HCT116 (cell line): ENCODE results near the gene SAMD4A. TPM values are rescaled to one million over a fixed set of nuclear protein-coding genes. Genes with fewer than 3 reads are reported as not detected.

Source experiments
- ATAC-seq: fragments of 200-7000 bp; cut with Tn5 transposase; 2 replicates; pipeline ENCODE4 v1.9.1; 2020; ENCODE audit warnings: mild to moderate bottlenecking, moderate library complexity
- BruUV-seq: library from RNA; stranded (reverse); fragments of 400-500 nt; replicated peaks from 2 replicates; lab custom pipeline; 2021; lab: Mats Ljungman, UMichigan
- CTCF ChIA-PET: fragments of 300-600 bp; sonication (Branson Sonifier 250); formaldehyde crosslinking; loops from one replicate; lab custom pipeline; 2021; ENCODE audit warnings: antibody characterized with exemption; lab: Charles Lee
- POLR2A ChIA-PET: fragments of 300-600, 350-600 bp; sonication (Branson Sonifier 250); formaldehyde crosslinking; loops from one replicate; lab custom pipeline; 2021; ENCODE audit warnings: antibody characterized with exemption; lab: Charles Lee
- RAD21 ChIA-PET, 2 experiments: fragments of 300-600 bp; sonication (Branson Sonifier 250); formaldehyde crosslinking; loops; one replicate each; lab custom pipeline; 2023; ENCODE audit warnings: low total read pairs in 2 of 2; ENCODE audit not compliant: uncharacterized antibody in 2 of 2, unreplicated experiment in 2 of 2, low non-redundant PET in 1 of 2; lab: Charles Lee
- DNase-seq: peaks from one replicate; pipeline ENCODE4 v3.0.0-alpha.2; 2010; ENCODE audit warnings: low read depth, low spot score
- H2AFZ ChIP-seq: fragments of 200-600 bp; shearing (Covaris generic), sonication (generic); 2 replicates; pipeline ENCODE4 v1.6.1; 2017; ENCODE audit warnings: low read depth, mixed run types, mixed read lengths, antibody characterized with exemption, low read length; ENCODE audit not compliant: poor library complexity, severe bottlenecking
- H3K27ac ChIP-seq: 2 replicates; pipeline ENCODE4 v1.5.1; 2012; ENCODE audit warnings: low read depth, low read length
- H3K27me3 ChIP-seq: fragments of 200-600 bp; sonication (generic); 2 replicates; pipeline ENCODE4 v1.6.1; 2016; ENCODE audit warnings: mixed run types, low read length, mixed read lengths; ENCODE audit not compliant: insufficient read depth
- H3K36me3 ChIP-seq, 2 experiments: fragments of 200-500 bp in 1 of 2; fragments of 200-600 bp in 1 of 2; sonication (Bioruptor generic) in 1 of 2; sonication (generic) in 1 of 2; 2 replicates each; pipeline versions ENCODE4 v1.5.1 to v1.6.1; 2014 to 2016; ENCODE audit warnings: low read length in 2 of 2, inconsistent platforms in 1 of 2, mixed read lengths in 1 of 2, mixed run types in 1 of 2; ENCODE audit not compliant: insufficient read depth in 2 of 2, control insufficient read depth in 1 of 2
- H3K4me1 ChIP-seq, 2 experiments: fragments of 200-600 bp in 1 of 2; sonication (generic) in 1 of 2; 2 replicates each; pipeline versions ENCODE4 v1.5.1 to v1.6.1; 2012 to 2017; ENCODE audit warnings: low read length in 2 of 2, inconsistent platforms in 1 of 2, mild to moderate bottlenecking in 1 of 2, mixed read lengths in 1 of 2, mixed run types in 1 of 2, moderate library complexity in 1 of 2; ENCODE audit not compliant: insufficient read depth in 2 of 2, control insufficient read depth in 1 of 2
- H3K4me2 ChIP-seq: fragments of 200-600 bp; sonication (generic); 2 replicates; pipeline ENCODE4 v1.6.1; 2017; ENCODE audit warnings: mixed run types, low read length, mixed read lengths
- H3K4me3 ChIP-seq, 2 experiments: fragments of 200-600 bp in 1 of 2; sonication (generic) in 1 of 2; replicated peaks in 1 of 2; 2 replicates each; pipeline ENCODE4 v1.5.1; 2011 to 2016; ENCODE audit warnings: low read length in 2 of 2, control low read depth in 1 of 2, low read depth in 1 of 2, mild to moderate bottlenecking in 1 of 2, mixed read lengths in 1 of 2, mixed run types in 1 of 2
- H3K79me2 ChIP-seq: fragments of 200-600 bp; sonication (generic); 2 replicates; pipeline ENCODE4 v1.6.1; 2017; ENCODE audit warnings: mild to moderate bottlenecking, mixed run types, low read length, moderate library complexity, mixed read lengths; ENCODE audit not compliant: insufficient read depth
- H3K9ac ChIP-seq: fragments of 200-600 bp; sonication (generic); 2 replicates; pipeline ENCODE4 v1.6.1; 2016; ENCODE audit warnings: low read length, mixed read lengths
- H3K9me2 ChIP-seq: fragments of 200-600 bp; sonication (generic), shearing (Covaris generic); 2 replicates; pipeline ENCODE4 v1.6.1; 2017; ENCODE audit warnings: mixed run types, mild to moderate bottlenecking, moderate library complexity; ENCODE audit not compliant: insufficient read depth
- H3K9me3 ChIP-seq, 2 experiments: fragments of 200-500 bp in 1 of 2; fragments of 200-600 bp in 1 of 2; sonication (Bioruptor generic) in 1 of 2; sonication (generic) in 1 of 2; 2 replicates each; pipeline ENCODE4 v1.6.1; 2014 to 2017; ENCODE audit warnings: low read length in 2 of 2, mixed read lengths in 2 of 2, inconsistent platforms in 1 of 2, low read depth in 1 of 2, mild to moderate bottlenecking in 1 of 2, mixed run types in 1 of 2, moderate library complexity in 1 of 2; ENCODE audit not compliant: control insufficient read depth in 1 of 2, insufficient read depth in 1 of 2
- H4K20me1 ChIP-seq: fragments of 200-600 bp; sonication (generic), shearing (Covaris generic); 2 replicates; pipeline ENCODE4 v1.6.1; 2017; ENCODE audit warnings: mixed run types, mild to moderate bottlenecking, moderate library complexity; ENCODE audit not compliant: insufficient read depth
- CBX3 ChIP-seq: IDR thresholded peaks from 2 replicates; pipeline ENCODE4 v1.6.1; 2012; ENCODE audit warnings: low read depth
- CEBPB ChIP-seq: IDR thresholded peaks from 2 replicates; pipeline ENCODE4 v1.6.1; 2012; ENCODE audit warnings: low read depth
- CTCF ChIP-seq, 3 experiments: fragments of 200-600 bp in 1 of 3; sonication (generic) in 1 of 3; IDR thresholded peaks in 2 of 3; conservative IDR thresholded peaks in 1 of 3; 2 replicates each; pipeline ENCODE4 v1.5.1; 2012 to 2017; ENCODE audit warnings: low read depth in 2 of 3, low read length in 2 of 3, antibody characterized with exemption in 1 of 3, borderline replicate concordance in 1 of 3, control low read depth in 1 of 3, mild to moderate bottlenecking in 1 of 3, mixed read lengths in 1 of 3, mixed run types in 1 of 3, moderate library complexity in 1 of 3; ENCODE audit not compliant: insufficient read depth in 1 of 3
- ELF1 ChIP-seq: IDR thresholded peaks from 2 replicates; pipeline ENCODE4 v1.6.1; 2012; ENCODE audit warnings: low read depth, borderline replicate concordance
- EZH2phosphoT487 ChIP-seq: fragments of 200-600 bp; IDR thresholded peaks from 2 replicates; pipeline ENCODE4 v1.6.1; 2018; ENCODE audit warnings: antibody characterized with exemption, borderline replicate concordance
- FOSL1 ChIP-seq: IDR thresholded peaks from 2 replicates; pipeline ENCODE4 v1.6.1; 2012; ENCODE audit warnings: low read depth
- POLR2AphosphoS5 ChIP-seq: IDR thresholded peaks from 2 replicates; pipeline ENCODE4 v1.6.1; 2011; ENCODE audit warnings: mild to moderate bottlenecking, low read depth, low read length, moderate library complexity
- RAD21 ChIP-seq: IDR thresholded peaks from 2 replicates; pipeline ENCODE4 v1.6.1; 2012; ENCODE audit warnings: low read depth, mild to moderate bottlenecking
- SIN3A ChIP-seq: IDR thresholded peaks from 2 replicates; pipeline ENCODE4 v1.6.1; 2012; ENCODE audit warnings: low read depth
- SP1 ChIP-seq: IDR thresholded peaks from 2 replicates; pipeline ENCODE4 v1.6.1; 2012; ENCODE audit warnings: low read depth
- SRF ChIP-seq: IDR thresholded peaks from 2 replicates; pipeline ENCODE4 v1.6.1; 2012; ENCODE audit warnings: low read depth
- TCF7L2 ChIP-seq: IDR thresholded peaks from 2 replicates; pipeline ENCODE4 v1.7.0; 2011; ENCODE audit warnings: borderline replicate concordance, inconsistent platforms; ENCODE audit not compliant: insufficient read depth, insufficient read length; ENCODE audit errors: extremely low read depth
- ZFX ChIP-seq: fragments of 450-650 bp; IDR thresholded peaks from 2 replicates; pipeline ENCODE4 v1.6.1; 2017
- ZNF274 ChIP-seq: fragments of 200-500 bp; sonication (Bioruptor generic); IDR thresholded peaks from 2 replicates; pipeline ENCODE4 v1.6.1; 2014; ENCODE audit warnings: mild to moderate bottlenecking, low read depth, low read length, inconsistent platforms
- intact Hi-C: fragments of 100-400 bp; cut with micrococcal nuclease; formaldehyde crosslinking; loops from 2 replicates; pipeline ENCODE4 v1.10.0; 2022
- total RNA-seq: library from RNA; stranded (reverse); gene quantifications from one replicate; pipeline ENCODE4 v1.2.1, GENCODE V29; 2021; ENCODE audit not compliant: unreplicated experiment
- TF ChIP-seq, protein P1 (sequence below): IDR thresholded peaks from 2 replicates; pipeline ENCODE4 v1.6.1; 2012; ENCODE audit warnings: low read depth
- TF ChIP-seq, protein P2 (sequence below): IDR thresholded peaks from 2 replicates; pipeline ENCODE4 v1.6.1; 2012

SAMD4A gene
- total RNA-seq, 1 experiment from 2014 or later = 9.0 TPM

DNA sequence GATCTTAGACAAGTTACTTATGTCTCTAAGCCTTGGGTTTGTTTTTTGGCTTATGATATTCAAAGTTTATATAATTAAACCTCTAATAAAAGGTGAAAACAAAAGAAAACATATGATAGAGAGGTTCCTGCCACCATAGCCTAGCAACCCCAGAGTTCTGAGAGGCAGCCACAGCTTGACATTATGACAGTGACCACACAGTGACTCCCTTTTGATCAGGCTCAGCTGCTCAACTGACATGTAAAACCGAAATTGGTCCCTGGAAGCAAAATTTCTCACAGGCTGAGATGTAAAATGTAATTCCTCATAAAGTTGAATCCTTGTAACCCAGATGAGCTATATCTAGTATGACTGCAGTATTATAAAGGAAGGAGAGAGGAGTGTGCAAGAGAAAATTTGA lies 227.2 kb downstream of the SAMD4A start (continued):
- TF ChIP-seq, protein P1, sequence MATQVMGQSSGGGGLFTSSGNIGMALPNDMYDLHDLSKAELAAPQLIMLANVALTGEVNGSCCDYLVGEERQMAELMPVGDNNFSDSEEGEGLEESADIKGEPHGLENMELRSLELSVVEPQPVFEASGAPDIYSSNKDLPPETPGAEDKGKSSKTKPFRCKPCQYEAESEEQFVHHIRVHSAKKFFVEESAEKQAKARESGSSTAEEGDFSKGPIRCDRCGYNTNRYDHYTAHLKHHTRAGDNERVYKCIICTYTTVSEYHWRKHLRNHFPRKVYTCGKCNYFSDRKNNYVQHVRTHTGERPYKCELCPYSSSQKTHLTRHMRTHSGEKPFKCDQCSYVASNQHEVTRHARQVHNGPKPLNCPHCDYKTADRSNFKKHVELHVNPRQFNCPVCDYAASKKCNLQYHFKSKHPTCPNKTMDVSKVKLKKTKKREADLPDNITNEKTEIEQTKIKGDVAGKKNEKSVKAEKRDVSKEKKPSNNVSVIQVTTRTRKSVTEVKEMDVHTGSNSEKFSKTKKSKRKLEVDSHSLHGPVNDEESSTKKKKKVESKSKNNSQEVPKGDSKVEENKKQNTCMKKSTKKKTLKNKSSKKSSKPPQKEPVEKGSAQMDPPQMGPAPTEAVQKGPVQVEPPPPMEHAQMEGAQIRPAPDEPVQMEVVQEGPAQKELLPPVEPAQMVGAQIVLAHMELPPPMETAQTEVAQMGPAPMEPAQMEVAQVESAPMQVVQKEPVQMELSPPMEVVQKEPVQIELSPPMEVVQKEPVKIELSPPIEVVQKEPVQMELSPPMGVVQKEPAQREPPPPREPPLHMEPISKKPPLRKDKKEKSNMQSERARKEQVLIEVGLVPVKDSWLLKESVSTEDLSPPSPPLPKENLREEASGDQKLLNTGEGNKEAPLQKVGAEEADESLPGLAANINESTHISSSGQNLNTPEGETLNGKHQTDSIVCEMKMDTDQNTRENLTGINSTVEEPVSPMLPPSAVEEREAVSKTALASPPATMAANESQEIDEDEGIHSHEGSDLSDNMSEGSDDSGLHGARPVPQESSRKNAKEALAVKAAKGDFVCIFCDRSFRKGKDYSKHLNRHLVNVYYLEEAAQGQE = no peak
- TF ChIP-seq ZNF274 (no peak), SRF (no peak), ZFX (no peak), SIN3A (no peak)

- POLR2A ChIA-PET = no interaction called here
- TF ChIP-seq, protein P2, sequence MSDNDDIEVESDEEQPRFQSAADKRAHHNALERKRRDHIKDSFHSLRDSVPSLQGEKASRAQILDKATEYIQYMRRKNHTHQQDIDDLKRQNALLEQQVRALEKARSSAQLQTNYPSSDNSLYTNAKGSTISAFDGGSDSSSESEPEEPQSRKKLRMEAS = no peak
- TF ChIP-seq POLR2AphosphoS5 (no peak), FOSL1 (no peak), CBX3 (no peak), RAD21 (no peak), CTCF (IDR thresholded peaks at IDR 0.05 in 2 of 3, conservative IDR thresholded peaks at IDR 0.05 in 1 of 3; ENCODE audit: borderline replicate concordance in 1 of 3, insufficient read depth in 1 of 3, low read depth in 2 of 3, low read length in 2 of 3) (no peak), SP1 (no peak), SRF (no peak), CEBPB (no peak), EZH2phosphoT487 (no peak), ELF1 (no peak), TCF7L2 (no peak)
- TF ChIP-seq, protein P1 = no peak
Observed at GRCh38 chr14:54794796-54795195, 227.9 kb downstream of the SAMD4A start.

More at GRCh38 chr14:54794796-54795195, 227.9 kb downstream of the SAMD4A start:
- Histone ChIP-seq H3K36me3 (no peaks in the 10 kb centered on the region), H3K27me3 (no peaks in the 10 kb centered on the region), H3K4me3 (no peak overlapping the region), H3K4me1 (0 out of 4 replicates have a peak, but pooled peaks cover 0 to 5% of the 10 kb centered on the region in 2 experiments), H4K20me1 (no peaks in the 10 kb centered on the region), H3K79me2 (no peaks in the 10 kb centered on the region), H3K9me2 (no peaks in the 10 kb centered on the region), H3K4me2 (no peak overlapping the region), H3K9me3 (no peaks in the 10 kb centered on the region), H3K9ac (no peak overlapping the region), H2AFZ (no peak overlapping the region), H3K27ac (no peak overlapping the region)
- DNase-seq (no peak), ATAC-seq (no peak)
- BruUV-seq = no TSS peak
- ChIA-PET RAD21 (no interaction called here), CTCF (interaction anchor here (0.6 kb wide), 1 partner anchor 231 kb away, joined by 3 read pairs; no protein-coding TSS in a partner anchor)
- intact Hi-C loops = no loop called here
